Retina (tissue), 1 donor: ENCODE measurements around the gene CDC5L.
"Not testable (repeated sequence)": the region's sequence is repeated elsewhere in the genome, so short reads cannot be mapped to it uniquely, and the experiment has no call there.

Source experiments
- DNase-seq: peaks from one replicate; pipeline ENCODE4 v3.0.0-alpha.2; 2016

The CDC5L gene

GRCh38 chr6:44387346-44388134 lies at the start of gene CDC5L:
Gene CDC5L, plus strand, starts transcription at chr6:44387706. Its CDS starts 118 bp downstream, at chr6:44387824.
- DNase-seq = peak; percentile 99

GRCh38 chr6:44338228-44339122 lies 49.0 kb upstream of the CDC5L start:
- DNase-seq = peak; percentile 87

GRCh38 chr6:44339301-44339700 lies 48.2 kb upstream of the CDC5L start:
- DNase-seq = no peak

- no peak for DNase-seq
Measured at GRCh38 chr6:44339763-44340625, 47.5 kb upstream of the CDC5L start.

- DNase-seq = peak; percentile 78
Measured at GRCh38 chr6:44341095-44341890, 46.2 kb upstream of the CDC5L start.

- DNase-seq = no peak
Measured at GRCh38 chr6:44342052-44342451, 45.5 kb upstream of the CDC5L start.

- peak; percentile 81 for DNase-seq
Measured at GRCh38 chr6:44342489-44342888, 45.0 kb upstream of the CDC5L start, which contains the start of gene SPATS1. Gene SPATS1, plus strand, starts transcription at chr6:44342650. Its CDS starts 446 bp downstream, at chr6:44343096.

GRCh38 chr6:44346818-44347217 lies 40.7 kb upstream of the CDC5L start:
- DNase-seq = not testable (repeated sequence)

GRCh38 chr6:44349904-44350649 lies 37.4 kb upstream of the CDC5L start:
- no peak for DNase-seq

GRCh38 chr6:44350650-44350994 lies 36.9 kb upstream of the CDC5L start:
- not testable (repeated sequence) for DNase-seq

- DNase-seq = no peak
Measured at GRCh38 chr6:44352259-44352658, 35.2 kb upstream of the CDC5L start.

- DNase-seq = no peak
Measured at GRCh38 chr6:44353336-44353735, 34.2 kb upstream of the CDC5L start.

GRCh38 chr6:44355640-44356039 lies 31.9 kb upstream of the CDC5L start:
- no peak for DNase-seq

GRCh38 chr6:44356487-44356886 lies 31.0 kb upstream of the CDC5L start:
- no peak for DNase-seq

- no peak for DNase-seq
Measured at GRCh38 chr6:44359973-44360372, 27.5 kb upstream of the CDC5L start.

GRCh38 chr6:44361947-44362346 lies 25.6 kb upstream of the CDC5L start:
- DNase-seq = no peak

GRCh38 chr6:44363377-44363926 lies 24.1 kb upstream of the CDC5L start:
- DNase-seq = no peak

- no peak for DNase-seq
Measured at GRCh38 chr6:44366781-44367180, 20.7 kb upstream of the CDC5L start.

GRCh38 chr6:44367681-44368080 lies 19.8 kb upstream of the CDC5L start:
- no peak for DNase-seq

GRCh38 chr6:44373051-44373450 lies 14.5 kb upstream of the CDC5L start:
- DNase-seq = no peak

GRCh38 chr6:44373787-44374186 lies 13.7 kb upstream of the CDC5L start:
- DNase-seq = no peak
